Effector memory CD8-positive, alpha-beta T cell (primary cell): ENCODE measurements around the gene ZNF609.

Experiments used
- ATAC-seq: fragments of 150-1000 bp; cut with Tn5 transposase; replicated peaks from 2 replicates; pipeline ENCODE4 v1.10.0; 2021; ENCODE audit warnings: mild to moderate bottlenecking, moderate library complexity
- DNase-seq, 3 experiments: peaks; one replicate each; pipeline ENCODE4 v3.0.0; 2021
- H3K27ac Mint-ChIP-seq, 2 donors: one replicate each; pipeline ENCODE4 v1.8.0; 2022; ENCODE audit warnings: mild to moderate bottlenecking in 2 of 2, mixed read lengths in 2 of 2, moderate library complexity in 2 of 2
- H3K27me3 Mint-ChIP-seq, 2 donors: one replicate each; pipeline ENCODE4 v1.8.0; 2022; ENCODE audit warnings: mixed read lengths in 2 of 2
- H3K36me3 Mint-ChIP-seq: one replicate; pipeline ENCODE4 v1.8.0; 2022; ENCODE audit warnings: mild to moderate bottlenecking, moderate library complexity, mixed read lengths; ENCODE audit not compliant: insufficient read depth
- H3K4me1 Mint-ChIP-seq, 2 donors: one replicate each; pipeline ENCODE4 v1.8.0; 2022; ENCODE audit warnings: low read depth in 2 of 2, mixed read lengths in 2 of 2
- H3K4me3 Mint-ChIP-seq, 2 donors: one replicate each; pipeline ENCODE4 v1.8.0; 2022; ENCODE audit warnings: mild to moderate bottlenecking in 2 of 2, mixed read lengths in 2 of 2, moderate library complexity in 2 of 2
- H3K9me3 Mint-ChIP-seq, 2 donors: one replicate each; pipeline ENCODE4 v1.8.0; 2022; ENCODE audit warnings: mixed read lengths in 2 of 2

The ZNF609 gene

DNA sequence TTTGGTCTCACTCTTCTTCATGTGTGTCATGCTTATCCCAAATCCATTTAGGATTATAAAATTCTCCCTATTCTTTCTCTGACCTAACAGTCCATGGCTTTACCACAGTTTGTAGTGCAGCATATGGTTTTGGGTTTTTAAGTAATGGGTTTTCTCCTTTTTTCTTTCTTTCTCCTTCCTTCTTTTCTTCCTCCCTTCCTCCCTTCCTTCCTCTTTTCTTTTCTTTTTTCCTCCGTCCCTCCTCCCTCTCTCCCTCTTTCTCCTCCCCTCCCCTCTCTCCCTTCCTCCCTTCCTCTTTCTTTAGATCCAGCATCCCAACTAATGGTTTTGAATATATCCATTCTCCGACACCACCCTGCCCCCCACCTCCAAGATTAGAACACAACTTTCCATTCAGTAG, 196.1 kb downstream of the ZNF609 start:
- DNase-seq (no peak), ATAC-seq (no peak)
- no peaks in the 10 kb centered on the region for H3K9me3 Mint-ChIP-seq
- H3K36me3 Mint-ChIP-seq: peaks cover 3% of the 10 kb centered on the region
- no peak overlapping the region for H3K27ac Mint-ChIP-seq
- H3K4me1 Mint-ChIP-seq: peaks cover 11 to 22% of the 10 kb centered on the region in 2 donors
- no peak overlapping the region for H3K4me3 Mint-ChIP-seq
- no peaks in the 10 kb centered on the region for H3K27me3 Mint-ChIP-seq

DNA sequence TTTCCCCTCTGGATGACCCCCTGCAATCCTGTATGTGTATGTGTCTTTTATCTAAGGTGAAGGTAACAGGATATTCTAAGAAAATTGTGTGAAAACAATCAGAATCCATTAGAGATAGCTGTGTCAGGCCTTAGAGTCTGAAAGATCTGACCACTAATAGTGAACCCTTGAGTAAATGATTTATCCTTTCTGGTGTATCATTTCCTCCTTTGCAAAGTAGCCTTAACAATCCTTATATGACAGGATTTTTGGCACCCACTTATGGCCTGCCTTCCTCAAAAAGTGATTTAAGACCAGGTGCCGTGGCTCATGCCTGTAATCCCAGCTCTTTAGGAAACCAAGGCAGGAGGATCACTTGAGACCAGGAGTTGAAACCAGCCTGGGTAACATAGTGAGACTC, 204.8 kb downstream of the ZNF609 start:
- DNase-seq (no peak), ATAC-seq (no peak)
- peaks cover 7 to 19% of the 10 kb centered on the region in 2 donors for H3K4me1 Mint-ChIP-seq
- peaks cover 3% of the 10 kb centered on the region for H3K36me3 Mint-ChIP-seq
- H3K9me3 Mint-ChIP-seq: no peaks in the 10 kb centered on the region
- no peak overlapping the region for H3K27ac Mint-ChIP-seq
- H3K4me3 Mint-ChIP-seq: no peak overlapping the region
- no peaks in the 10 kb centered on the region for H3K27me3 Mint-ChIP-seq

- Mint-ChIP-seq H3K9me3 (no peaks in the 10 kb centered on the region), H3K27ac (peak overlapping the region; percentile 44 to 57), H3K27me3 (no peaks in the 10 kb centered on the region), H3K4me1 (peaks cover 2 to 11% of the 10 kb centered on the region in 2 donors), H3K4me3 (no peak overlapping the region), H3K36me3 (peaks cover 10% of the 10 kb centered on the region)
- DNase-seq (no peak), ATAC-seq (no peak)
Observed at GRCh38 chr15:64667736-64668161, 207.4 kb downstream of the ZNF609 start.

- Mint-ChIP-seq H3K4me1 (no peaks in the 10 kb centered on the region), H3K36me3 (peaks cover 22% of the 10 kb centered on the region), H3K27ac (no peak overlapping the region), H3K27me3 (no peaks in the 10 kb centered on the region), H3K9me3 (no peaks in the 10 kb centered on the region), H3K4me3 (no peak overlapping the region)
- ATAC-seq: no peak
- no peak for DNase-seq
Observed at GRCh38 chr15:64673866-64674265, 213.5 kb downstream of the ZNF609 start.

DNA sequence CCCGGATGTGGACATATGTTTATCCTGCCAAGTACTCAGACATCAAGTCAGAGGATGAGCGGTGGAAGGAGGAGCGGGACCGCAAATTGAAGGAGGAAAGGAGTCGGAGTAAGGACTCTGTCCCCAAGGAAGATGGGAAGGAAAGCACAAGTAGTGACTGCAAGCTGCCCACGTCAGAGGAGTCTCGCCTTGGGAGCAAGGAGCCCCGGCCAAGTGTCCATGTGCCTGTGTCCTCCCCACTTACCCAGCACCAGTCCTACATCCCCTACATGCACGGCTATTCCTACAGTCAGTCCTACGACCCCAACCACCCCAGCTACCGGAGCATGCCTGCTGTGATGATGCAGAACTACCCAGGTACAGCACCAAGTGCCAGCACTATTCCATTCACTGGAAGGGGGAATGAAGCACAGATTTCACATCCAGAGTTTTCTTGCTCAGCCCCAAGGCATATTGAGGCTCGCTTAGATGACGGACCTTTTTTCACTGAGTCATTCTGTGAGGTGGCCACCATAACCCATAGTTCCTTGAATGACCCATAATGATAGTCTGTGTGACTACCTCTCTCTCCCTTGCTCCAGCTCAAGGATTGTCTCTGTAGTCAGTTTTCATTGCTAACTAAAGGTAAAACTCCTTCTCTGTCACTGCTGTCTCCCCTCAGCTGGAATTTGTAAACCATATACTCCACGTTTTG, 217.9 kb downstream of the ZNF609 start:
- Mint-ChIP-seq H3K27me3 (no peaks in the 10 kb centered on the region), H3K4me3 (no peak overlapping the region), H3K9me3 (no peaks in the 10 kb centered on the region), H3K27ac (peak overlapping the region; percentile 14 to 20), H3K4me1 (no peaks in the 10 kb centered on the region), H3K36me3 (peaks cover 47% of the 10 kb centered on the region)
- ATAC-seq (no peak), DNase-seq (no peak)

DNA sequence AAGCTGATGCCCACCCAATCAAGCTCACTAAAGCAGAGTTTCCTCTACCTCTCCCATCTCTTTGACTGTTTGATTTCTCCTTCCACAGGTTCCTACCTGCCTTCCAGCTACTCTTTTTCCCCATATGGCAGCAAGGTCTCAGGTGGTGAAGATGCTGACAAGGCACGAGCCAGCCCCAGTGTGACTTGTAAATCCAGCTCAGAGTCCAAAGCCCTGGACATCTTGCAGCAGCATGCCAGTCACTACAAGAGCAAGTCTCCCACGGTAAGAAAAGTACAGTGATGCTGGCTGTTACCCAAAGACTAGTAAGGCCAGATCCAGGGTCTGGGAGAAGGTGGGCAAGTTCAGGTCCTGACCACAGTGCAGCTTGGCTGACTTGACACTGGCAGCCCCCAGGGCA, 219.7 kb downstream of the ZNF609 start:
- no peaks in the 10 kb centered on the region for H3K4me1 Mint-ChIP-seq
- no peak for ATAC-seq
- H3K27ac Mint-ChIP-seq: peak overlapping the region; percentile 55 to 72
- no peaks in the 10 kb centered on the region for H3K9me3 Mint-ChIP-seq
- DNase-seq: no peak
- no peaks in the 10 kb centered on the region for H3K27me3 Mint-ChIP-seq
- H3K4me3 Mint-ChIP-seq: no peak overlapping the region
- H3K36me3 Mint-ChIP-seq: peaks cover 47% of the 10 kb centered on the region

DNA sequence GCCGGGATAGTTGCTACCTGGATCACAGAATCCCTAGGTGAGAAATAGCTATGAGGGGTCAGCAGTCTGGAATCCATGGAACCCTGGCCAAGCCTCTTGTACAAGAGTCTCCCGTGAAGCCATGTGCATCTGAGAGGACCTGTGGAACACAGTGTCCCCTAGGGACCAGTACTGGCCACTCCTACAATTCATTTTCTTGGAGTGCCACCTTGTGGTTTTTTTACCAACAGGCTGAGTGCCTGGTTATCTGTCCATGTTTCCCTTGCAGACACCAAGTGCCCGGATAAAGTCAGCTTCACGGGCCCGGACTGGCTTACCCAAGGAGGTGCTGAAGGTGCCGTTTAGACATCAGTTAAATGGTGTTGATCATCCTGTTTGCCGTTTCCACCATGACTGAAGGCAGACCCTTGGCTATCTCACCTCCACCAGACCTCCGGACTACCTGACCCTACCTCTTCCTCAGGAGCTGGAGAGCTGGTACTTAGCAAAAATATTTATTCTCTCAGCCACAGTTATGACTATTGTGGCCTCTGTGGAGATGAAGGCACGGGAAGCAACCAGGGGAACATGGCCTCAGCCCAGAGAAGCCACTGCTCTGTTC, 221.1 kb downstream of the ZNF609 start:
- no peak for ATAC-seq
- H3K4me3 Mint-ChIP-seq: no peak overlapping the region

GRCh38 chr15:64682255-64682654, 221.9 kb downstream of the ZNF609 start:
- Mint-ChIP-seq H3K27me3 (no peaks in the 10 kb centered on the region), H3K27ac (peak overlapping the region; percentile 45 to 84), H3K9me3 (no peaks in the 10 kb centered on the region), H3K36me3 (peaks cover 47% of the 10 kb centered on the region), H3K4me1 (no peaks in the 10 kb centered on the region), H3K4me3 (no peak overlapping the region)
- DNase-seq (no peak), ATAC-seq (no peak)

More for the DNA sequence above, 221.1 kb downstream of the ZNF609 start:
- Mint-ChIP-seq H3K9me3 (no peaks in the 10 kb centered on the region), H3K4me1 (no peaks in the 10 kb centered on the region), H3K27ac (peak overlapping the region; percentile 45 to 72), H3K36me3 (peaks cover 47% of the 10 kb centered on the region), H3K27me3 (no peaks in the 10 kb centered on the region)
- no peak for DNase-seq

DNA sequence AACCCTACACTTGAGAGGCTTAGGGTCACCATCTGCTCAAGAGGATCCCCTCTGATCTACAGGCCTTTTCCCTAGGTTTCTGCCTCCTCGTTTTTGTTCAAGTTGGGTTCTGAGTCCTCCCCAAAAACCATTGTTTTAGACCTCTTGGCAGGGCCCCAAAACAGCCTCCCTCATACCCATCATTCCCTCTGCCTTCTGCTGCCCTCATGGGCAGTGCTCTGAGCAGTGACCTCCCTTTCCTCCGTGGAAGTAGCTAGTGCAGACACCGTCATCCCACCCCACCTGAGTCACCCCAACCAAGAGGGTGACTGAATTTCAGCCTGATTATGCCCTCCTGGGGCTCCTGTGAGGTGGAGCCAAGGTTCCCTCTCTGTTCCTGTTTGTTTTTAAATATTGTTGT, 223.0 kb downstream of the ZNF609 start:
- DNase-seq (no peak), ATAC-seq (no peak)
- Mint-ChIP-seq H3K4me1 (no peaks in the 10 kb centered on the region), H3K9me3 (no peaks in the 10 kb centered on the region), H3K36me3 (peaks cover 56% of the 10 kb centered on the region), H3K27ac (peak overlapping the region; percentile 53 to 80), H3K27me3 (no peaks in the 10 kb centered on the region), H3K4me3 (no peak overlapping the region)

GRCh38 chr15:64685230-64685888, 225.0 kb downstream of the ZNF609 start:
- no peaks in the 10 kb centered on the region for H3K27me3 Mint-ChIP-seq
- no peaks in the 10 kb centered on the region for H3K4me1 Mint-ChIP-seq
- ATAC-seq: no peak
- H3K27ac Mint-ChIP-seq: no peak overlapping the region
- peaks cover 56% of the 10 kb centered on the region for H3K36me3 Mint-ChIP-seq
- H3K4me3 Mint-ChIP-seq: no peak overlapping the region
- DNase-seq: no peak
- no peaks in the 10 kb centered on the region for H3K9me3 Mint-ChIP-seq

DNA sequence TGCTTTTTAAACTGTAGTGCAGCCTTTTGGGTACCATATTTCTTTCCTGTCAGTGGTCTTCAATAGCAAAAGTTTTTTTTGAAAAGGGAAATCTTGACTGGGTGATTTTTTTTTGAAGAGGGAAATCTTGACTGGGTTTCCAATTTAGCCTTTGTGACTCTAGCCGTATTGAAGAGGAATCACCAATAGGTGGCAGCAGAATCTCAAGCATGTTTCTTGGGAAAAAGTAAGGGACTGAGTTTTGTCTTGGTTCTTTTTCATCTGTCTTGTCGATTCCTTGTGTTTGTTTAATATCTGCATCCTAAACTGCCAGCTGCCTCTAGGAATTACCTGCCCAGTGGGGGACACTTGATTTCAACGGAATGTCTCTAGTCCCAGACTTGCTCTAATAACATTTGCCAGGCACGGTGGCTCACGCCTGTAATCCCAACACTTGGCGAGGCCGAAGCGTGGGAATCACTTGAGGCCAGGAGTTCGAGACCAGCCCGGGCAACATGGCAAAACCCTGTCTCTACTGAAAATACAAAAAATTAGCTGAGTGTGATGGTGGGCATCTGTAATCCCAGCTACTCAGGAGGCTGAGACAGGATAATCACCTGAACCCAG, 225.9 kb downstream of the ZNF609 start:
- Mint-ChIP-seq H3K4me3 (no peak overlapping the region), H3K9me3 (no peaks in the 10 kb centered on the region), H3K36me3 (peaks cover 49% of the 10 kb centered on the region), H3K27me3 (no peaks in the 10 kb centered on the region), H3K4me1 (peaks cover 0 to 2% of the 10 kb centered on the region in 2 donors), H3K27ac (no peak overlapping the region)
- DNase-seq (peak; percentile 19 to 24 (median 23)), ATAC-seq (peak; percentile 29)

GRCh38 chr15:64687172-64687571, 226.8 kb downstream of the ZNF609 start:
- H3K27me3 Mint-ChIP-seq: no peaks in the 10 kb centered on the region
- no peaks in the 10 kb centered on the region for H3K9me3 Mint-ChIP-seq
- ATAC-seq (no peak), DNase-seq (no peak)
- H3K4me3 Mint-ChIP-seq: no peak overlapping the region
- peaks cover 46% of the 10 kb centered on the region for H3K36me3 Mint-ChIP-seq
- peaks cover 0 to 3% of the 10 kb centered on the region in 2 donors for H3K4me1 Mint-ChIP-seq
- H3K27ac Mint-ChIP-seq: peak overlapping the region; percentile 46 to 73

DNA sequence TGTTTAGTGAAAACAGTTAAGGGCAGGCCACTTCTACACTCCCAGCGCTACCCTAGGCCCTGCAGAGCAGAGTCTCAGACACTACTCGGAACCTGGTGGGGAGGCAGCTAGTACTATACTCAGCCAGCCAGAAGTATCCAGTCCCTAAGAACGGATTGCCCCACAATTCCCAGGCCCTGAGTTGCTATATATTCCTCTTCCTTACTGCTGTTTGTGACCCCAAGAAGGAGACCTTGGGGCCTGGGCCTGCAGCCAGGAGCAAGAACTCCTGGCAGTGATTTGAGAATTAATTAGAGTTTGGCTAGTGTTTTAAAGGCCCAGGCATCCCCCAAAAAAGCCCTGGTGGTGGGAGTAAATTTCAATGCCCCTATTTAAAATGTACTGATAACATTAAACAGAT, 227.3 kb downstream of the ZNF609 start:
- peaks cover under 1 to 3% of the 10 kb centered on the region in 2 donors for H3K4me1 Mint-ChIP-seq
- DNase-seq: no peak
- H3K4me3 Mint-ChIP-seq: no peak overlapping the region
- peak overlapping the region in 1 of 2 donors; percentile 73 for H3K27ac Mint-ChIP-seq
- no peaks in the 10 kb centered on the region for H3K9me3 Mint-ChIP-seq
- ATAC-seq: no peak
- H3K36me3 Mint-ChIP-seq: peaks cover 42% of the 10 kb centered on the region
- no peaks in the 10 kb centered on the region for H3K27me3 Mint-ChIP-seq
